ENCODE measurements around the gene HIRA.

Gene HIRA

DNA sequence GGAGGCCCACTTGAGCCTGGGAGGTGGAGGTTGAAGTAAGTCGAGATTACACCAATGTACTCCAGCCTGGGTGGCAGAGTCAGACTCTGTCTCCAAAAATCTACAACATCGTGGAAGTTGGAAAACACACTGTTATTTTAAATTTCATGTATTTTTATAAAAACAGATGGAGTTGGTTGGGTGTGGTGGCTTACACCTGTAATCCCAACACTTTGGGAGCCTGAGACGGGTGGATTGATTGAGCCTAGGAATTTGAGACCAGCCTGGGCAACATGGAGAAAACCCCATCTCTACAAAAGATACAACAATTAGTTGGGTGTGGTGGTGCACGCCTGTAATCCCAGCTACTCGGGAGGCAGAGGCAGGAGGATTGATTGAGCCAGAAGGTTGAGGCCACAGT lies 88.1 kb downstream of the HIRA start:
- DNase-seq (ENCODE audit: low read depth) = no peak
- in situ Hi-C loops (cut with HindIII; ENCODE audit: low sequenced_read_pairs) = no loop called here
- H3K4me3 ChIP-seq (ENCODE audit: low read depth, low read length) = no peak overlapping the region
- TF ChIP-seq, protein P1, sequence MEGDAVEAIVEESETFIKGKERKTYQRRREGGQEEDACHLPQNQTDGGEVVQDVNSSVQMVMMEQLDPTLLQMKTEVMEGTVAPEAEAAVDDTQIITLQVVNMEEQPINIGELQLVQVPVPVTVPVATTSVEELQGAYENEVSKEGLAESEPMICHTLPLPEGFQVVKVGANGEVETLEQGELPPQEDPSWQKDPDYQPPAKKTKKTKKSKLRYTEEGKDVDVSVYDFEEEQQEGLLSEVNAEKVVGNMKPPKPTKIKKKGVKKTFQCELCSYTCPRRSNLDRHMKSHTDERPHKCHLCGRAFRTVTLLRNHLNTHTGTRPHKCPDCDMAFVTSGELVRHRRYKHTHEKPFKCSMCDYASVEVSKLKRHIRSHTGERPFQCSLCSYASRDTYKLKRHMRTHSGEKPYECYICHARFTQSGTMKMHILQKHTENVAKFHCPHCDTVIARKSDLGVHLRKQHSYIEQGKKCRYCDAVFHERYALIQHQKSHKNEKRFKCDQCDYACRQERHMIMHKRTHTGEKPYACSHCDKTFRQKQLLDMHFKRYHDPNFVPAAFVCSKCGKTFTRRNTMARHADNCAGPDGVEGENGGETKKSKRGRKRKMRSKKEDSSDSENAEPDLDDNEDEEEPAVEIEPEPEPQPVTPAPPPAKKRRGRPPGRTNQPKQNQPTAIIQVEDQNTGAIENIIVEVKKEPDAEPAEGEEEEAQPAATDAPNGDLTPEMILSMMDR (IDR thresholded peaks at IDR 0.05; ENCODE audit: low read depth, low read length, missing control alignments) = no peak

DNA sequence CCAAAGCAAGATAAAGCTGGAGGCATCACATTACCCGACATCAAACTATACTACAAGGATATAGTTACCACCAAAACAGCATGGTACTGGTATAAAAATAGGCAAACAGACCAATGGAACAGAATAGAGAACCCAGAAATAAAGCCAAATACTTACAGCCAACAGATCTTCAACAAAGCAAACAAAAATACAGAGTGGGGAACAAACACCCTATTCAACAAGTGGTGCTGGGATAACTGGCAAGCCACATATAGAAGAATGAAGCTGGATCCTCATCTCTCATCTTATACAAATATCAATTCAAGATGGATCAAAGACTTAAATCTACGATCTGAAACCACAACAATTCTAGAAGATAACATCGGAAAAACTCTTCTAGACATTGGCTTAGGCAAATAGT lies 90.0 kb downstream of the HIRA start:
- TF ChIP-seq, protein P1 (IDR thresholded peaks at IDR 0.05; ENCODE audit: low read depth, low read length, missing control alignments) = no peak
- in situ Hi-C loops (cut with HindIII; ENCODE audit: low sequenced_read_pairs) = no loop called here
- DNase-seq (ENCODE audit: low read depth) = no peak
- H3K4me3 ChIP-seq (ENCODE audit: low read depth, low read length) = no peak overlapping the region

DNA sequence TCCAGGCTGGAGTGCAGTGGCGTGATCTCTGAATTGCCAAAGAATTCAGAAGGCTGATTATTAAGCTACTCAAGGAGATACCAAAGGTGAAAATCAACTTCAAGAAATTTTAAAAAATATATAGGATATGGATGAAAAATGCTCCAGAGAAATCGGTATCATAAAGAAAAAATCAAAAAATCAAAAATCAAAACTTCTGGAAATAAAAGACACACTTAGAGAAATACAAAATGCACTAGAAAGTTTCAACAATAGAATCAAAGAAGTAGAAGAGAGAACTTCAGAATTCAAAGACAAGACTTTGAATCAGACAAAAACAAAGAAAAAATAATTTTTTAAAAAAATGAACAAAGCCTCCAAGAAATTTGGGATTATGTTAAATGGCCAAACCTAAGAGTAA lies 94.4 kb downstream of the HIRA start:
- no peak overlapping the region for H3K4me3 ChIP-seq (ENCODE audit: low read depth, low read length)
- TF ChIP-seq, protein P1 (IDR thresholded peaks at IDR 0.05; ENCODE audit: low read depth, low read length, missing control alignments) = no peak
- no peak for DNase-seq (ENCODE audit: low read depth)
- in situ Hi-C loops (cut with HindIII; ENCODE audit: low sequenced_read_pairs) = no loop called here

DNA sequence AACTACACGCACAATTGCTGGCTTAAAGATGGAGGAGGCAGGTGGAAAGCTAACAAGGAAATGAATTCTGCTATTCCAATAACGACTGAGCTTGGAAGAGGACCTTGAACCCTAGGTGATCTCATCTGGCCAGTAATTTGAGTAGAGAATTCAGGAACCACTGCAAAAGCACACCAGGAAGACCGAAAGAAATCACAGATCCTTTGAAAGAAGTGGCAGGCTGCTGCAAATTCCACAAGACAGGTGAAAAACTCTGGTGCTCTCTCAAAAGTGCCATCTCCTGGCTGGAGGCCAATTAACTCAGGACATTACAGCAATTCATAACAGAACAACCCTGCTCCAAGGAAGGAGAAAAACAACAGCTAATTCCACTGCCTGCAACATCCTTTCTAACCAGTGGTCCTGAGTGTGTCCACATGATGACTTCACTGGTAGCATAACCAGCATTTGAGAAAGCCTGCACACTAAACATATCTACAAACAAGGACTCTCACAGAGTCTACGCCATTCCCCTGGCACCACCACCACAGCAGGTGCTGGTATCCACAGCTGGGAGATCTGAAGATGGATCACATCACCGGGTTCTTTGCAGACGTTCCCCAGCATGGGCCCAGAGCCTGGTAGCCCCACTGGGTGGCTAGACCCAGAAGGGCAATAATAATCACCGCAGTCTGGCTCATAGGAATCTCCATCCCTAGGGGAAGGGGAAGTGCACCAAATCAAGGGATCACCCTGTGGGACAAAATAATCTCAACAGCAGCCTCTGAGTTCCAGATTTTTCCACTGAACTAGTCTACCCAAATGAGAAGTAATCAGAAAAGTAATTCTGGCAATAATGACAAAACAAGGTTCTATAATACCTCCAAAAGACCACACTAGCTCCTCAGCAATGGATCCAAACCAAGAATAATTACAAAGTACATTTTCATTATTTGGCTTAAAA lies 95.1 kb downstream of the HIRA start:
- TF ChIP-seq, protein P1 (IDR thresholded peaks at IDR 0.05; ENCODE audit: low read depth, low read length, missing control alignments) = no peak
- in situ Hi-C loops (cut with HindIII; ENCODE audit: low sequenced_read_pairs) = no loop called here
- H3K4me3 ChIP-seq (ENCODE audit: low read depth, low read length) = no peak overlapping the region
- no peak for DNase-seq (ENCODE audit: low read depth)

- TF ChIP-seq, protein P1 (IDR thresholded peaks at IDR 0.05; ENCODE audit: low read depth, low read length, missing control alignments) = no peak
- in situ Hi-C loops (cut with HindIII; ENCODE audit: low sequenced_read_pairs) = no loop called here
- DNase-seq (ENCODE audit: low read depth) = no peak
- H3K4me3 ChIP-seq (ENCODE audit: low read depth, low read length) = no peak overlapping the region
Measured at GRCh38 chr22:19331975-19332374, 99.6 kb downstream of the HIRA start.

DNA sequence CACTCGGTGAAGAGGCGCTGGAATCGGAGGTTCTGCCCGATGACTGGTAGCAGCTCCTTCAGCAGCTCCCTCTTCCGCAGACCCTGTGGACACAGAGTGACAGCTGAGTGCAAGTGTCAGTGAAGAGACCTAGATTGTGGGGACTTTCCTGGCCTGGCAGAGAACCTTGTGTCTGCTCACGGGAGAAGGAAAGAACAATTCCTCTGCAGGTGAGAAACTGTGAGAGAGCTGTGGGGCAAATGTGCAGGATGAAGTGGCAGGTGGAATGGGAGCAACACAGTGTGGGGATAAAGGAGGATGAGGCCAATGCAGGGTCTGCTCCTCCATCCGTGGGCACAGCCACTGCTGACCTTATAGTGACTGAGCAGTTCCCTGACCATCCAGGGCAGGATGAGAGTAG lies 100.1 kb downstream of the HIRA start:
- in situ Hi-C loops (cut with HindIII; ENCODE audit: low sequenced_read_pairs) = no loop called here
- H3K4me3 ChIP-seq (ENCODE audit: low read depth, low read length) = no peak overlapping the region
- no peak for DNase-seq (ENCODE audit: low read depth)
- TF ChIP-seq, protein P1 (IDR thresholded peaks at IDR 0.05; ENCODE audit: low read depth, low read length, missing control alignments) = no peak

All from astrocyte of the cerebellum (primary cell).